Measurements from ENCODE around the gene APLN.

APLN gene

GRCh38 chrX:129689796-129690195 lies 35.0 kb upstream of the APLN start:
- DNase-seq (ENCODE audit: low read depth, low spot score) = no peak
- in situ Hi-C loops (cut with HindIII; ENCODE audit: low sequenced_read_pairs) = no loop called here
- H3K4me3 ChIP-seq (ENCODE audit: low read depth, low read length) = no peak overlapping the region
- TF ChIP-seq CTCF (IDR thresholded peaks at IDR 0.05; ENCODE audit: low read depth, low read length) = no peak

GRCh38 chrX:129688097-129688496 lies 33.3 kb upstream of the APLN start:
- in situ Hi-C loops (cut with HindIII; ENCODE audit: low sequenced_read_pairs) = no loop called here
- no peak for TF ChIP-seq CTCF (IDR thresholded peaks at IDR 0.05; ENCODE audit: low read depth, low read length)
- H3K4me3 ChIP-seq (ENCODE audit: low read depth, low read length) = no peak overlapping the region
- DNase-seq (ENCODE audit: low read depth, low spot score) = no peak

- H3K4me3 ChIP-seq (ENCODE audit: low read depth, low read length) = no peak overlapping the region
- in situ Hi-C loops (cut with HindIII; ENCODE audit: low sequenced_read_pairs) = no loop called here
- no peak for TF ChIP-seq CTCF (IDR thresholded peaks at IDR 0.05; ENCODE audit: low read depth, low read length)
- no peak for DNase-seq (ENCODE audit: low read depth, low spot score)
Measured at GRCh38 chrX:129686422-129686948, 31.7 kb upstream of the APLN start.

GRCh38 chrX:129682979-129683378 lies 28.2 kb upstream of the APLN start:
- no peak for DNase-seq (ENCODE audit: low read depth, low spot score)
- in situ Hi-C loops (cut with HindIII; ENCODE audit: low sequenced_read_pairs) = no loop called here
- H3K4me3 ChIP-seq (ENCODE audit: low read depth, low read length) = no peak overlapping the region
- no peak for TF ChIP-seq CTCF (IDR thresholded peaks at IDR 0.05; ENCODE audit: low read depth, low read length)

GRCh38 chrX:129679901-129680300 lies 25.1 kb upstream of the APLN start:
- in situ Hi-C loops (cut with HindIII; ENCODE audit: low sequenced_read_pairs) = no loop called here
- DNase-seq (ENCODE audit: low read depth, low spot score) = no peak
- no peak for TF ChIP-seq CTCF (IDR thresholded peaks at IDR 0.05; ENCODE audit: low read depth, low read length)
- H3K4me3 ChIP-seq (ENCODE audit: low read depth, low read length) = no peak overlapping the region

GRCh38 chrX:129678614-129679195 lies 23.9 kb upstream of the APLN start:
- TF ChIP-seq CTCF (IDR thresholded peaks at IDR 0.05; ENCODE audit: low read depth, low read length) = no peak
- no peak for DNase-seq (ENCODE audit: low read depth, low spot score)
- peak overlapping the region; percentile 27 for H3K4me3 ChIP-seq (ENCODE audit: low read depth, low read length)
- in situ Hi-C loops (cut with HindIII; ENCODE audit: low sequenced_read_pairs) = no loop called here
